Brain pericyte (primary cell): ENCODE results near the gene DUSP22.

ENCODE experiments used
- DNase-seq: peaks from one replicate; pipeline ENCODE4 v3.0.0-alpha.2; 2012; ENCODE audit warnings: low read depth, low spot score

Gene DUSP22

DNA sequence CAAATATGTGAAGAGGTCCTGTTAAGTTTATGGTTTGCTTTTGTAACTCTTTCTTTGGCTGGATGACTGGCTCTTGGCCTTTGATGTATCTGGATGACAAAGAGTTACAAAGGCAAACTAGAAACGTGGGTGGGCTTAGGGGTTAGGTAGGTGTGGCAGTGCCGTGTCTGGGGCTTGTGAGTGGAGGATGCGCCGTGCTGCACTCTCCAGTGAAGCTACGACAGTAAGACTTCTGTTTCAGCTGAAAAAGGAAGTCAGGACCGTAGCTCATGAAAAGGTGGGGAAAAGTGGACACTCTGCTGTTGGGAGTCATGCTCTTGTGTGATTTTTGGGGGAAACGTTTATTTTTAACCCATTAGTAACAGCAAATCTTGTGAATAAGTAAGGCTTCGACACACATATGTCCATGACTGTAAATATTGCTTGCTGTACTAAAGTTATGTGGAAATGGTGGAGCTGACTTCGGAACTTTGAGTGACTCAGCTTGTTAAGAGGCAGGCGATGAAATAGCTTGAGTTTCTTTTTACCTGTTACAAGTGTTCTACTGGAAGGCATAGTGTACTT is 45.6 kb downstream of the DUSP22 start:
- DNase-seq, result no peak

DNA sequence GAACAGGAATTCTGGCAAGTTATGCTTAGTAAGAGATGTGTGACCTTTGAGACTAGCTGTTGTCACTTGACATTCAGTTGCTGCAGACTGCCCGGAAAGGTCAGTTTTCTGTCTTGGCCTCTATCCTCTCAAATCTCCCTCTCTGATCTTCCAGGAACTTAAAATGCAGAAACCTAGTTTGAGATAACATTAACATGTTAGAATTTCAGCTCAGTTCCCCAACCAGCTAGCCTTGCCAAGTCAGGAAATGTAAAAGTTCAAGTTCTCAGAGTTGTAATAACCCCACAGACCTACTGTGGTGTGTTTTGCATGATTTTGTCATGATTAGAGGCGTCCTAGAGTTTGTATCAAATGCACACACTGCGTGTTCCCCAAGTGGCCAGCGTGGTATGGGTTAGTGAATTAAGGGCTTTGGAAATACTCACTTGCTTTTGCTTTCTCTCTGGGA is 46.6 kb downstream of the DUSP22 start:
- no peak for DNase-seq

DNA sequence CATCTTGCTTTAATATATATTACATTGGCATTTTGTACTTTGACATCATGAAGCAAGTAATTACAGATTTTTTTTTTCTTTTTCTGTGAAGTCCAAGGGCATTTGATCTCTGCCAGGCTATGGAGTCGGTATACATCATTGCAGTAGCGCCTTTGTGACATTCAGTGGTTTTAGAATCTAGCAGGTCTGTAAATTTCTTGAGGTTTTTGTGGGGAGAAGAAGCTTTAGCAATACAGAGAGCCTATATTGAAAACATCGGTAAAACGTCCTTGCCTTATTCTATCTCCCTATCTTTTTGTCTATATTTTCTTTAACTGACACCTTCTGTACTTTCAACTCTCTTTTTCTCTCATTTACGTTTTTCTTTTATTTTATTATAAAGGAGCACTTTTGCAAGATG is 47.2 kb downstream of the DUSP22 start:
- DNase-seq, result no peak

DNA sequence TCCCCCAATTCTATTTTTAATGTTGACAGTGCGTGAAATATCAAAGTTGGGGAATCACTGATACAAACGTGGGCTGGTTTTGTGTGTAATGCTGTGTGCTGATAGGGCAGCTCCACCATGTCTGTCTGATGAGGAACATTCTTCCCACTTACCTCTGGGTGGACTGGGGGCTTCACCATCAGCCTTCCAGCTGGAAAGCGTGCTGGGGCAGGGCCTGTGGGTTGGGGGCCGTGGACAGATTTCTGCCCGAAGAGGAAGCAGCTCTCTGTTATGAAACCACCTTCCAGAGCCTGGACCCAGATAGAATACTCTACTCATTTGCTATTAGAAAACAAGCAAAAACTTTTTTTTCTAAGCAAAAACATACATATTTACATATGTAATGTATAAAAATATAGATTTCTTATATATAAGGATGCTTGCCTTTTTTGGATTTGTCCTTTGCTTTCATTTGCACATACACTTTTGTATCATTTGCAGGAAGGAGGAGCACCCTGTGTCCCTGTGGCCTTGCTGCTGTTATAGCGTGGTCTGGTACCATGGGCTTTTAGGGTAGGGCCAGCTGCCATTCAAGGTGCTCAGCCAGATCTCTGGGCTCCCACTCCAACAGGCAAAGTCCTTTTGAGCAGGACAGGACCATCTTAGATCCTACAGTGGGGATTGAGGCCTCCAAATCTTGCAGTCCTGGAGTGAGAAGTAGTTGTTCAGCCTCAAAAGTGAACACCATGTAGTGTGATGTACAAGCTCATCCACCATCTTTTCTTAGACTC is 48.1 kb downstream of the DUSP22 start:
- DNase-seq, result no peak

DNA sequence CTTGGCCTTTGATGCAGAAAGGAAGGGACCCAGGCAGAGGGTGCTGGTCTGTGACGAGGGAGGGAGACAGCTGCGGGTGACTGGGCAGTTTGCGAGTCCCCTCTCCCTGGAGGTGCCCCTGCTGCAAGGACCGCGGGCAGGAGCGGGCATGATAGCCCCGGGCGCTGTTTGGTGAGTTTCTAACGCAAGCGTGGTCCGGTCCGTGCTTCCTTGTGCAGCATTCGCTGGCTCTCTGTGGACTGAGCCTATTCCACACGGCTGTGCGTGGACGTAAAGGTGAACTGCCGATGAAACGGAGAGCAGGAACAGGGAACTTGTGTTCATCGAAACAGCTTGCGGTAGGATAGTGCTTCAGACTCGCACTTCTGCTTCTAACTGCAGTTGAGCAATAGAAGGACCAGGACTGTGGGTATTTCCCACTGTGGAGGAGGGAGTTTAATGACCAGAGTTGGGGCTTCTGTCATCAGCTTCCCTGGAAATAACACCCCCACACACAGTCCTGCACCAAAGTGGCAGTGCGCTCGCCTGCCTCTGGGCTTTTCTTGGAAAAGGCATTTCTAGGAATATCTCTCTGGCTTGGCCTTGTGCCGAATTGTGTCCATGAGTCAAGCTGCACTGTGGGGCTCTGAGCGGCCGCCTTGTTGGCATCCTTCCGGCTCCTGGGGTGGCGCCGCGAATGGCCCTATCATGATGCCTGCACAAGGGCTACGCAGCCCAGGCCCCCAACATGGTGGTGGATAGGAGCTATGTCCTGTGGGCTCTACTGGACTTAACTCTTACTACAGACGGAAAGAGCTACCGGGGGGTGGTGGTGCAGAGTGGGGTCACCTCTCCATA is 48.9 kb downstream of the DUSP22 start:
- no peak for DNase-seq

DNA sequence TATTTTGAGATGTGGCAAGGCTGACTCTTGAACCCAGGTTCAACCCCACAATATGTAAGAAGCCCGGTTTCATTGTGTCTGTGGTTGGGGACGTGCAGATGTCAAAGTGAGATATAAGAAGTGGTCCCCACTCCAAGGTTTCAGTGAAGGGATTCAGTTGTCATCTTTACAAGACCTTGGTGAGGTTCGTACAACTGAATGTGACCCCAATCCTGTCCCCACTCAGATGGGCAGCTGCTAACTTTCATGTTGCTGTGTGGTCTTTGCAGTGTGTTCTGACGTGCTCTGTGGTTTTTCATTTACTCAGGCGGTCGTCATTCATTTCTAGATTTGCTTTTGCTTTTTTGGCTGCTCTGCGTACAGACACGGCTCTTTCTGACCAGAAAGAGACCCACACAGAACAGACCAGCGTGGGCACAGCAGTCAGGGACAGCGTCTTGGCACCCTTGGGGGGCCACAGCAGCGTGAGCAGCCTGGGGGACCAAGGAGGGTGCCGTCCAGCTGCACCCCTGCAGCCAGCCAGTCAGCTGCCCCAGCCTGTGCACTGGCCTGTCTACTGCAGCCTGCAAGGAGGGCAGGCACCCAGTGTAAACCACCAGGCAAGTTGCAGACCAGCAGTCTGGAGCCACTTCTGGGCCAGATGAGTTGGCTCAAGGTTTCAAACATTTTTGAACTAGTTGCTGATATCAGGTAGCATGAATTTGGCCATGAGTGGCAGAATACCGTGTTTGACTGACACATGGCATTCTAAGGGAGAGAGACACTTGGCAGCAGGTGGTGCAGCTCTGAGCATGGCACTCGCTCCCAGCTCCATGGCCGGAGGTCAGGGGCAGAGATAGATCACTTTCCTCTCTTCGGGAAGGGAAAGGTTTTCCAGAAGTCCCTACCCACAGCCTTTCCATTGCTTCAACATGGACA is 49.9 kb downstream of the DUSP22 start:
- DNase-seq, result no peak

DNA sequence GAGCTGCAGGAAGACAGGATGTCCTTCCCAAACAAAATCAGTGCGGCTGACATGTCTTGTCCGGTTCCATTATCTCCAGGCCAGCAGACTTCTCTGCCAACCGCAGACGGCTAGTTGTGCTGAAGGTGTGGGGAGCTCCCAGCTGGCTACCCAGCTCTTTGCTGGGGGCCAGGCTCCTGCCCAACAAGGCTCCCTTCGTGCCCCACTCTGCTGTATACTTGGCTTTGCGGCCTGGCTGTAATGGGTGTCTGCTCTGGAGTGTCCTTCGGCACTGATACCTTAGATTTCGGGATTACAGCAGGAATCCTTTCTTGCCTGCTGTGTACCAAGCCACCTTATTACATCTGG is 50.5 kb downstream of the DUSP22 start:
- DNase-seq, result no peak

DNA sequence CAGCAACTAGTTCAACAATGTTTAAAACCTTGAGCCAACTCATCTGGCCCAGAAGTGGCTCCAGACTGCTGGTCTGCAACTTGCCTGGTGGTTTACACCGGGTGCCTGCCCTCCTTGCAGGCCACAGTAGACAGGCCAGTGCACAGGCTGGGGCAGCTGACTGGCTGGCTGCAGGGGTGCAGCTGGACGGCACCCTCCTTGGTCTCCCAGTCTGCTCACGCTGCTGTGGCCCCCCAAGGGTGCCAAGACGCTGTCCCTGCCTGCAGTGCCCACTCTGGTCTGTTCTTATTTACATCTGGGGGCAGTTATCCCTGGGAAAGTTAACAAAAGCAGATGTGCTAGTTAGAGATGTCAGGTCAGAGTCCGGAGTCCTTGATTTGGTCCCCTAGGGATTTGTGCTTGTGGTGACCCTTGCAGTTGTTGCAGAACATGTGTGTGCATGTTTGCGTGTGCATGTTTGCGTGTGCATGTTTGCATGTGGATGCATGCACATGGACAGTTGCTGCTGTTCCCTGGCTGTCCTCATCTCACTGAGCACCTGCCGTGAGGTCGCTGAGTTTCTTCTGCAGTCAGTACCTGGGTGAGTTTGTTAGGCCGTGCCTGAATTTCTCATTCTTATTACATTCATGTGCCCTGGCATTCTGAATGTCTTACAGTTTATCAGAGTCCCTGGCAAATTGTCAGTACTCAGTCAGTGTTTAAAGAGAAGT is 51.1 kb downstream of the DUSP22 start:
- DNase-seq, result no peak

DNA sequence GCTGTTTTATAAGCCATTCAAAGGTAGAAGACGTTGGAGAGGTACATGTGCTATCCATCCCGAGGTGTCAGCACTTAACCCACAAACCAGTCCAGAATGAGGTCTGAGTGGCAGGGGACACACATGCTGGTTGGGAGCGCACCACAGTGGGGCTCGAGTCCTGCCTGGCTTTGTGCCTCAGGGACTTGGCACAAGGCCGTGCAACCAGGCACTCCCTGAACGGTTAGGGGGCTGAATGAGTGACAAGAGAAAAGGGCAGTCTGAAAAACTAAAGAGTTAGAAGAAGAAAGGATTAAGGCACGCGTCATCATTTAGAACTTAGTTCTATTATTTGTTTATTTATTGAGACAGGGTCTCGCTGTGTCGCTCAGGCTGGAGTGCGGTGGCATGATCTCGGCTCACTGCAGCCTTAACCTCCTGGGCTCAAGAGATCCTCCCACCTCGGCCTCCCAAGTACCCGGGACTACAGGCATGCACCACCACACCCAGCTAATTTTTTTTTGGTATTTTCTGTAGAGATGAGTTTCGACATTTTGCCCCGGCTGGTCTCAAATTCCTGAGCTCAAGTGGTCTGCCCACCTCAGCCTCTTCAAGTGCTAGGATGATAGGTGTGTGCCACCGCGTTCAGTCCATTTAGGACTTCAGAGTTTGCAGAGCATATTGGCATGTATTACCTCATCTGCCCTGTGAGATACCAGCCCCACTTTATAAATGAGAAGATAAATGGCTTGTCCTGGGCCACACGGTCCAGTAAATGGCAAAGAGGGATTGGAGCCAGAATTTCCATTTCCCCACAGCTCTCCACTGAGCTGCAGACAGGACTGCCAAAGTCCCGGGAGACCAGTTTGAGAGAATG is 51.9 kb downstream of the DUSP22 start:
- no peak for DNase-seq

DNA sequence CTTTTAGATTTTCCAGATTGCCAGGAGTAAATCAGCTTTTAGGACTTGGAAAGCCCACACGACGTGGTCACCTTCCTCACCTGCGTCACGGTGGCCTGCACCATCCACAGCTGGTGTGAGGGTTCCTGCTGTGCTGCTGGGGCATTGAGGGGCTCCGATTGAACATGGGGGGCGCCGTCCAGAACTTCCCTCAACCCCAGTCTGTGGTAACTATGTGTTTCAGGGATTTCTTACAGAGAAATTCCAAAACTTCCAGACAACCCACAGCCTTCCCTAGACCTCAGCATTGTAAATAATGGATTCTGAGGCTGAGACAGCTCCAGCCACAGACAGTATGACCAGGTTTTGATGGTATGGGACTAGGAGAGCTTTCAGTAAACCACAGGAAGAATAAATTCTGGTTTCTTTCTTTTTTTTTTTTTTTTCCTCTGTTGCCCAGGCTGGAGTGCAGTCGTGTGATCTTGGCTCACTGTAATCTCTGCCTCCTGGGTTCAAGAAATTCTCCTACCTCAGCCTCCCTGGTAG is 52.6 kb downstream of the DUSP22 start:
- DNase-seq, result no peak

DNA sequence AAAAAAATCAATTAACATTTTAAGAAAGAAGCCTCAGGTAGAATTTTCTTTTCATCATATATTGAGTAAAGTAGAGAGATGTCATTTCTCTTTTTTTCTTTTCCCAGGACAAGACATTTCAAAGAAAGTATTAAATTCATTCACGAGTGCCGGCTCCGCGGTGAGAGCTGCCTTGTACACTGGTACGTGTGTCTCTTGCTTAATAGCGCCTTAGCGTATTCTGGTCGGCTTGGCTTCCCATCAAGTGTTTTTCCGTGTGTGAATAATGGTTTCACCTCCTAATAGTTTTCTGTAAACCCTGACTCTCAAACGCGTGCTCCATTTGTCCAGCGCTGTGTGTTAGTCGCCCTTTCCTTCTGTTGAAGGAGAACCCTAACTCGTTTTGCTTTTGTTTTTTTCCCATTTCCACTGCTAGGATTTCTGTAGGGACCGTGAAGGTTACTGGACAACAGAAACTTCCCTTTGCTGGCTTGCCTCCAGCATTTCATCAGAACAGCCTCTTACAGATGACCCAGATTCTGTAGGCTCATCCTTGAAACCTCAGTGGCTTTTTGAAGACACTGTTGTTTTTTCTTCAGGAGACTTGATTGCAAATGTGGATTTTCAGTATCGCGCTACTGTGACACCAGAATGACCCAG is 53.6 kb downstream of the DUSP22 start:
- DNase-seq, result no peak

DNA sequence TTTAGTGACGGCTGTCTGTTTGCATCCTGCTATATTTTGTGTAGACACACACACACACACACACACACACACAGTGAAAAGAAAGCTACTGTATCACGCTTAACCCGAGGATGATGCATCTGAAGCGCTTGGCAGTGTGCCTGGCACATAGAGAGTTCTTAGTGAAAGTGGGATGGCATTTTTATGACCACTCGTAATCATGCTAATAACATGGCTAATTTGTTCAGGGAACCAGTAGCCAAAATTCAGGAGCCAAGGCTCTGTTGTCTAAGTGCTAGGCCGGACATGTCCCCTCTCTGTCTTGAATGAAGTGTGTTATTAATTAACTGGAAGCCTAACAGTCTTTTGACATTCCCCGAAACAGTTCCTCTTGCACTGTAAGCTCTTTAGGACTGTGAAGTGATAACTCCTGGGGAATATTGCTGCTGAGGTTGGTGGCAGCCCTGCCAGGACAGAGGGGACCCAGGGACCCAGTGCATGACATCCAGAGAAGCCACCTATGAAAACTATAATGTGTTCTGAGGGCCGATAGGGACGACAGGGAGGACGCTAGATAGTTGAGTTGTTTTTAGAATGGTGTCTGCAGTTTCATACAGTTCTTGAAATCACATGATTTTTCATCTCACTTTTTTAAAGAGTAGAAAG is 54.2 kb downstream of the DUSP22 start:
- no peak for DNase-seq

DNA sequence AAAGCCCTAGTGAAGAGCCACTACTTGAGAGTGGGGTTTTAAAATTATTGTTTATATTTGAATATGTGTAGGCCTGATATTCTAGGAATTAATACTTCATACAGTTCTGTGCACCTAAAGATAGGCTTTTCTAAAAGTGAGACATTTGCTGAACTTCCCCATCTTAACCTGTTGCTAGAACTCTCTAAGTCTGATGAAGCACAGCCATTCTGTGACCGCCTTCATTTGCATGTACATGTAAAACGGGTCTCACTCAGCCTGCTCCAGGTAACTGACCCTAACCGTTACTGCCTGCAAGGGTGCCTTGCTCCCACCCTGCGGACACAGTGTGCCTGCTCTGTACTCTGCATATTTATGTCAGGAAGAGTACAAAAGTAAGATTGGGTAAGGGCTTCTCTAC is 54.9 kb downstream of the DUSP22 start:
- no peak for DNase-seq

DNA sequence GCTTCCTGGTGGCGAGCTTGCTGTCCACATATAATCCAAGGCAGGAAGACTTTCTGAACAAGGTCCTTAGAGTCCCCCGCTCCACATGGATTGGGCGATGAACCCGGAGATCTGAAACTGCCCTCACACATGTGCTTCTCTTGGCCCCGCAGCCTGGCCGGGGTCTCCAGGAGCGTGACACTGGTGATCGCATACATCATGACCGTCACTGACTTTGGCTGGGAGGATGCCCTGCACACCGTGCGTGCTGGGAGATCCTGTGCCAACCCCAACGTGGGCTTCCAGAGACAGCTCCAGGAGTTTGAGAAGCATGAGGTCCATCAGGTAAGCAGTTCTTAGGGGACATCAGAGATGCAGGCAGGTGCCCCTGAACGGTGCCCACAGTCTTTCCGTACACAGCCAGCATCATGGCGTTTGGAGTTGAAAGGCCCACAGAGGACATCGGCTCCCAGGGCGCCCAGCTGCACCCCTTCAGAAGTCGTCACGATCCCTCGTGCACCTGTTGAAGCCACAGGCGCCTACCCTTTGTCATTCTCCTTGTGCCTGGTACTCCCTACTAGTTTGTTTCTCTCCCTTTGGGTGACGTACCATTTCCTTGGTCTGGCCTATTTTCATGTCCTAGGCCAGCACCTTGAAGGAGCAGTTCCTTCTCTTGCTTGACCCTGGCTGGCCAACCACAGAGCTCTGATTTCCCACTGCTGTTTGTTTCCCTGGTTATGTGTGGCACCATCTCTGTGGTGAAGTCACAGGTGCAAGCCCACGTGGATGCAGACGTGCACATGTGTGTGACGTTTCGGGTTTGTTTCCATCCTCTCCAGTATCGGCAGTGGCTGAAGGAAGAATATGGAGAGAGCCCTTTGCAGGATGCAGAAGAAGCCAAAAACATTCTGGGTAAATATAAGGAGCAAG is 55.9 kb downstream of the DUSP22 start:
- no peak for DNase-seq

DNA sequence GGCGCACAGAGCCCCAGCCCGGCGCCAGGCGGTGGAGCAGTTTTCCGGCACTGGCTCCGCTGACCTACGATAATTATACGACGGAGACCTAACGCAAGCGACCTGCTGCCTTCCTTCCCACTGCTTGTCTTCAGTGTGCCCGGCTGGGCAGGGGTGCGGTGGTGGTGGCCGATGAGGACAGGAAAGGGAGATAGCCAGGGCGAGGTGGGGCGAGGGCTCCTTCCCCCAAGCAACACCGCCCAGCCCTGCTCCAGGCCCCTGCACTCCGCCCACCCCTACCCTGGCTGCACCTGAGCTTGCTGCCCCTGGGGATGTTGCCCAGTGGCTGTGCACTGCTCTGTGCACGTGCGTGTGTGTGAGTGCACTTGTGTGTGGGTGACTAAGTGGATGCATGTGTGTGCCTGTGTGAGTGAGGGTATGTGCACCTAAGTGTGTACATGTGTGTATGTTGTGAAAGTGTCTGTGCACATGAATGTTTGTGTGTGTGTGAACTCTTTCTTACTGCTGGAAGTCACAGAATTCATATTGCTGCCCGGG is 56.6 kb downstream of the DUSP22 start:
- DNase-seq, result no peak

DNA sequence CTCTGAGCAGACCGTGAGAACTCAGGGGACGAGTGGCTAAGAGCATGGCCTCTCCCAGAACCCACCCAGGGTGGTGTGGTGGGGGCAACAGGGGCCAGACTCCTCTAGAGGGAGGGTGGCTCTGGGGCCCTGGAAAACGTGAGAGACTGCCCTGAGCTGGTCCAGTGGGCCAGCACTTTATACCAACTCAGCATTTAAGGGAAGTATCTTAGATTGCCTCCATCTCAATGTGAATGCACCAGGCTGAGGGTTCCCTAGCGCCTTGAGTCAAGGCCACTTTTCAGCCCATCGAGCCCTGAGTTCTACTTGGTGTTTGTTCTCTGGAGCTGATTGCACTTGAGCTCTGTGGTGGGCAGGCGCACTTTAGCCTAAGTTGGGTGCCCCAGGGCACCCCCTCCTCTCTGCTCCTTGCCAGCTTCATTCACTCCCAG is 57.2 kb downstream of the DUSP22 start:
- DNase-seq, result no peak

DNA sequence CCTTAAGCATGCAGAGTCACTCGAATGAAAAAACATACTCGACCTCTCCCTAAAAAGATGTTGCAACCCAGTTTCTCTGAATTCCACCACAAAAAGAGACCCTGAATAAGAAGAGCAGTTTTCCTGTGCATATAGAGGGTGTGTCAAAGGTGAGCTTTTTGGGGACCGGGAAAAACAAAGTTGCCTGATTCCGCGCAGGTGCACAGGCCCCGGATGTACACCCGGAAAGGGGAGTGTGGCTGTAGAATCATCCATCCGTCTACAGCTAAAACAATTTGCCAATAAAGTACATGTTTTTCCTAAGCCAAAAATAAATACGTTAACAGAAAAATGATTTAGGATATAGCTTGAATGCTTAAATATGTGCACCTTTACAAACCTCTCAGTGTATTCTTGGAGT is 58.1 kb downstream of the DUSP22 start:
- DNase-seq, result no peak
